Common myeloid progenitor, CD34-positive (primary cell): ENCODE results near the gene PDGFRB.

Source experiments
- CTCF ChIA-PET: fragments of 350-600 bp; sonication (Branson Sonifier 250); formaldehyde crosslinking; loops from one replicate; lab custom pipeline; 2021; ENCODE audit warnings: antibody characterized with exemption; lab: Charles Lee
- POLR2A ChIA-PET: fragments of 350-600 bp; sonication (Branson Sonifier 250); formaldehyde crosslinking; loops from one replicate; lab custom pipeline; 2021; ENCODE audit warnings: antibody characterized with exemption; lab: Charles Lee
- DNase-seq, 3 donors: peaks; one replicate each; pipeline versions ENCODE4 v3.0.0 to v3.0.0-alpha.2; 2013
- H3K27ac ChIP-seq, 2 experiments: 1 replicate in 1 of 2; 2 replicates in 1 of 2; pipeline ENCODE4 v1.7.0; 2013; ENCODE audit warnings: inconsistent platforms in 2 of 2, low read length in 2 of 2, mild to moderate bottlenecking in 2 of 2, low read depth in 1 of 2, moderate library complexity in 1 of 2; ENCODE audit not compliant: severe bottlenecking in 2 of 2, insufficient read depth in 1 of 2, poor library complexity in 1 of 2
- H3K27me3 ChIP-seq, 5 experiments: replicated peaks in 2 of 5; 1 replicate in 3 of 5; 2 replicates in 2 of 5; pipeline versions ENCODE4 v1.6.1 to v1.7.0; 2013; ENCODE audit warnings: low read length in 4 of 5, mild to moderate bottlenecking in 2 of 5, moderate library complexity in 2 of 5, inconsistent platforms in 1 of 5; ENCODE audit not compliant: insufficient read depth in 5 of 5, control insufficient read depth in 4 of 5
- H3K36me3 ChIP-seq, 4 experiments: 1 replicate in 2 of 4; 2 replicates in 2 of 4; pipeline versions ENCODE4 v1.6.1 to v1.7.0; 2013; ENCODE audit warnings: low read length in 3 of 4, control low read depth in 1 of 4, mild to moderate bottlenecking in 1 of 4; ENCODE audit not compliant: control insufficient read depth in 4 of 4, insufficient read depth in 4 of 4
- H3K4me1 ChIP-seq, 4 experiments: 1 replicate in 3 of 4; 2 replicates in 1 of 4; pipeline versions ENCODE4 v1.6.1 to v1.7.1; 2013; ENCODE audit warnings: low read length in 3 of 4, mild to moderate bottlenecking in 3 of 4, control low read depth in 1 of 4, inconsistent platforms in 1 of 4, moderate library complexity in 1 of 4; ENCODE audit not compliant: control insufficient read depth in 4 of 4, insufficient read depth in 4 of 4; ENCODE audit errors: control extremely low read depth in 1 of 4
- H3K4me3 ChIP-seq, 7 experiments: 1 replicate in 4 of 7; 2 replicates in 3 of 7; pipeline versions ENCODE4 v1.5.1 to v1.7.0; 2013; ENCODE audit warnings: mild to moderate bottlenecking in 7 of 7, low read length in 6 of 7, moderate library complexity in 6 of 7, inconsistent platforms in 2 of 7, low read depth in 2 of 7, control low read depth in 1 of 7; ENCODE audit not compliant: insufficient read depth in 4 of 7, control insufficient read depth in 1 of 7; ENCODE audit errors: extremely low read depth in 1 of 7
- H3K9me3 ChIP-seq, 5 experiments: 1 replicate in 4 of 5; 2 replicates in 1 of 5; pipeline versions ENCODE4 v1.6.1 to v1.7.1; 2013; ENCODE audit warnings: low read length in 4 of 5, mild to moderate bottlenecking in 2 of 5, inconsistent platforms in 1 of 5, low read depth in 1 of 5, moderate library complexity in 1 of 5; ENCODE audit not compliant: control insufficient read depth in 4 of 5, insufficient read depth in 2 of 5; ENCODE audit errors: control extremely low read depth in 1 of 5
- WGBS: methylation state at CpG from one replicate; pipeline ENCODE4 v1.1.5; 2013; ENCODE audit not compliant: insufficient coverage; 5-methylcytosine and 5-hydroxymethylcytosine counted together

PDGFRB gene

DNA sequence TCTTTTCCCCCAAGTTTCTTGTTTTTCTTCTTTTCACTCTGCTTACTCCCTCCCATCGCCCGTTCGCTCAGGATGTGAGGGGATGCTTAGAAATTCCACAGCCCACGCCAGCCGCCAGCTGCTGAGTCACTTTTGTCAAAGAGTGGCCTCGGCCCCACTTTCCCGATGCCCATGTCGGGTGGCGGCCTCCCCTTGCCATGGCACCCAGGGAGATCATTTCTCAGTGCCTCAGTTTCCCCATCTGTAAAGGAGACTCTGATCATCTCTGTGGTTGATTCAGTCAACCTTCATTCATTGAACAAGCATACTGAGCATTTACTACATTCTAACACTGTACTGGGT lies 353 bp upstream of the PDGFRB start:
- Histone ChIP-seq H3K4me1 (peaks cover 0 to 28% (median 12%) of the 10 kb centered on the region in 4 experiments), H3K4me3 (peak overlapping the region; percentile 9 to 77 (median 50)), H3K27ac (no peak overlapping the region), H3K9me3 (no peaks in the 10 kb centered on the region), H3K27me3 (peaks cover 0 to 4% (median 0%) of the 10 kb centered on the region in 5 experiments), H3K36me3 (no peaks in the 10 kb centered on the region)
- POLR2A ChIA-PET = no interaction called here
- 0% methylated on average over 7 of the region's 9 CpGs for WGBS
- no peak for DNase-seq
- CTCF ChIA-PET = interaction anchor here (0.6 to 1.4 kb wide), 5 partner anchors 11 to 62 kb away, joined by 3 to 4 read pairs (median 3); no protein-coding TSS in a partner anchor

DNA sequence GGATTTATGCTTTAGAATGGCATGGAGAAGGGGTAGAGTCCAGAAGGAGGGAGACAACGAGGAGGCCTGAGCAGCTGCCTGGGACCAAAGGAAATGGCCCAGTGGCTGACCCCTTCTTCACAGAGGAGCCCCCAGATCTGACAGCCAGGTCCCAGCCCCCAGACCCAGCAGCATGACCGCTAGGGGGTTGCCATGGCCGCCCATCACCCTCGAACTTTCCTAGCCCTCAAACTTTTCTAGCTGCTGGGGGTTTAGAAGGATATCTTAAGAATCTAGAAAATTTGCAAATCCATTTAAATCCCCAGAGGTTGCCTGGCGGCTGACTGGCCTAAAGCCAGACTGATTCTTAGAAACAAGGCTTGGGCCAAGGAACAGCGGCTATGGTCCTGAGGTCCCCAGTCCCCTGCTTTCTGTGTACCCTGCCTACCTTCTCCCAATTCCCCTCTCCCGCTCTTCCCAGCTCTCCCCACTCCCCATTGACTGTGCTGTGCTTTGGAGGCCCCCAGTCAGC lies 972 bp downstream of the PDGFRB start:
- H3K4me3 ChIP-seq = no peak overlapping the region
- ChIA-PET POLR2A (no interaction called here), CTCF (interaction anchor here (0.9 to 2.7 kb wide), 11 partner anchors 13 to 107 kb away, joined by 3 to 10 read pairs (median 3); no protein-coding TSS in a partner anchor)
- no peaks in the 10 kb centered on the region for H3K36me3 ChIP-seq
- no peak for DNase-seq
- no peak overlapping the region for H3K27ac ChIP-seq
- peaks cover 0 to 2% (median 0%) of the 10 kb centered on the region in 5 experiments for H3K27me3 ChIP-seq
- no peaks in the 10 kb centered on the region for H3K9me3 ChIP-seq
- H3K4me1 ChIP-seq = peaks cover 0 to 25% (median 11%) of the 10 kb centered on the region in 4 experiments
- WGBS = 90% methylated on average over 3 of the region's 7 CpGs

DNA sequence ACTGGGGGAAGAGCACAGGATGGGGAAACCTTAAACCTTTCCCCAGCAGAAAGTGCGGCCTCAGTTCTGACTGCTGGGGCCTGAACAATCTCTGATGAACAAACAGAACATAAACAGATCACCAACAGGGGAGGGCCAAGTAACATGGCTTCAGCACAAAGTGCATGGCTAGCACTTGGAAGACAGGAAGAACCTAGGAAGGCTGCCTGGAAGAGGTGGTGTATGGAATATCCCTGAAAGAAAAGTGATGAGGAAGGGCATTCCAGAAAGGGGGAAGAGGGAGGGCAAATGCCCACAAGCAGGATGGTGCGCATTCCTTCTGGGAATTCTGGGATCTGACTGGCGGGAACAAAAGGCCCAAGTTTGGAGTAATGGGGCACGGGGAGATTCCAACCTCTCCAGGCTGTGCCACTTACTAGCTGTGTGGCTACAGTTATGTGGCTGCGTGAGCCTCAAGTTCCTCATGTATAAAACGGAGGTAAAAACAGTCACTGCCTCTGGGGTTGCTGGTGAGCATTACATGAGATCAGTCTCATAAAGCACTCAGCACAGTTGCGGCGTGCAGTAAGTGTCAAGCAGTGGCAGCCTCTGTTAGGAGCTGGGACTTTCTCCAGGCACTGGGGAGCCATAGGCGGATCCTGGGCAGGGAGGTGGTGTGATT lies 1.6 kb downstream of the PDGFRB start:
- no peaks in the 10 kb centered on the region for H3K36me3 ChIP-seq
- DNase-seq = peak; percentile 23 to 81 (median 70)
- H3K4me1 ChIP-seq = peaks cover 0 to 30% (median 10%) of the 10 kb centered on the region in 4 experiments
- peaks cover 0 to 2% (median 0%) of the 10 kb centered on the region in 5 experiments for H3K27me3 ChIP-seq
- H3K4me3 ChIP-seq = no peak overlapping the region
- ChIA-PET POLR2A (interaction anchor here (0.5 kb wide), 1 partner anchor 443 kb away, joined by 3 read pairs; no protein-coding TSS in a partner anchor), CTCF (interaction anchor here (0.9 to 2.7 kb wide), 9 partner anchors 13 to 108 kb away, joined by 3 to 10 read pairs (median 3); no protein-coding TSS in a partner anchor)
- 73% methylated on average over 8 of the region's 9 CpGs for WGBS
- H3K9me3 ChIP-seq = no peaks in the 10 kb centered on the region
- H3K27ac ChIP-seq = no peak overlapping the region

DNA sequence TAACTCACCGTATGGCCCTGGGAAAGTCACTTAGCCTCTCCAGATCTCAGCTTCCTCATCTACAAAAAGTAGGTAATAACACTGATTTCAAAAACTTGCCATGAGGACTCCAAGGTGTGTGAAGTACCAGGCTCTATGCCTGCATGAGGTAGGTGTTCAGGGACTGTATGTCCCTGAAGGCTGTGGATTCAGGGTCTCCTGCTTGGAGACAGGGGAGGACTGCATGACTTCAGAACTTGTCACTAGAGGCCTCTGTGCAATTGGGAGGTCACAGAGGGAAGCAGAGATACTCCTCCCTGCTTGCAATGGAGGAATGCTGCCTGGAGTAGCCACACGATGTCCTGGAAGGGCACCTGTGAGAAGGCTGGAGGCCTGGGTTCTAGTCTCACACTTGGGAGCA lies 2.2 kb downstream of the PDGFRB start:
- no peak overlapping the region for H3K27ac ChIP-seq
- ChIA-PET CTCF (interaction anchor here (1.0 to 2.7 kb wide), 8 partner anchors 12 to 197 kb away, joined by 3 to 10 read pairs (median 4); no protein-coding TSS in a partner anchor), POLR2A (interaction anchor here (0.5 kb wide), 1 partner anchor 444 kb away, joined by 3 read pairs; no protein-coding TSS in a partner anchor)
- no peak for DNase-seq
- no peaks in the 10 kb centered on the region for H3K36me3 ChIP-seq
- 92% methylated on average over 2 of the region's 2 CpGs for WGBS
- peaks cover 0 to 28% (median 10%) of the 10 kb centered on the region in 4 experiments for H3K4me1 ChIP-seq
- no peaks in the 10 kb centered on the region for H3K9me3 ChIP-seq
- no peaks in the 10 kb centered on the region for H3K27me3 ChIP-seq
- H3K4me3 ChIP-seq = no peak overlapping the region

DNA sequence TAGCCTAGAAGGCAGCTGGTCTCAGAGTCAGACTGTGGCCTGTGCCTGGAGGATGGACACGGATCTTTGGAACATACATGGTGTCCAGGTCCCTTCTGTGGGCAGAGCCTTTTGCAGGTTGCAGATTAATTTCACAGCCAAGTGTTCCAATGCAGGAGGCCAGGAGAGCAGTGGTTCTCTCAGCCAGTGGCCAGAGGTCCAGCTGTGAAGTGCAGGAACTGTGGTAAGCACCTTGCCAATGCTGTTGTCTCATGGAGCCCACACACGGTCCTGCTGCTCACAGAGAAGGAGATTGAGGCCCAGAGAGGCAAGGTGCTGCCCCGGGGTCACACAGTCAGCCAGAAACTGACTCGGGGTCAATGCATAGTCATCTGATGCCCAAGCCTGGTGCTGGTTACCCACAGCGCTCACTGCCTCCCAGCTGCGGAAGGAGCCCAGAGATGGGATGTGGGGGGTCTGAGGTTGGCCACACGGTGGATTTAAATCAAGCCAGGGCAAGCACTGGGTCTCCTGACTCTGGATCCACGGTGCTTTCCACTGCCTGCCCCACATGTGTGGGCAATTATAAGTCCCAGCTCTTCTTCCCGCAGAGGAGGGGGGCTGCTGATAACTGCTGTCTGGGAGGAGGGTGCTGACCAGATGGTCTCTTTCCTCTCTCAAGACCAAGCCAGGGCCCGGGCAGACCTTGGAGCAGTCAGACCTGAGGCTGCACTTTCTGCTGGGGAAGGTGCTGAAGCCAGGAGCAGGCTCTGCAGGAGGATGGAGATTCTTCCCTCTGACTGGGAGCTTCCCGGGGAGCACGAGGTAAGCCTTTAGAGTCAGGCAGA lies 2.8 kb downstream of the PDGFRB start:
- Histone ChIP-seq H3K27me3 (no peaks in the 10 kb centered on the region), H3K27ac (no peak overlapping the region), H3K4me1 (peaks cover 0 to 28% (median 10%) of the 10 kb centered on the region in 4 experiments), H3K36me3 (no peaks in the 10 kb centered on the region), H3K9me3 (no peaks in the 10 kb centered on the region), H3K4me3 (no peak overlapping the region)
- CTCF ChIA-PET = interaction anchor here (1.2 to 2.7 kb wide), 6 partner anchors 13 to 197 kb away, joined by 3 to 10 read pairs (median 5); no protein-coding TSS in a partner anchor
- POLR2A ChIA-PET = no interaction called here
- 96% methylated on average over 12 of the region's 12 CpGs for WGBS
- DNase-seq = no peak

DNA sequence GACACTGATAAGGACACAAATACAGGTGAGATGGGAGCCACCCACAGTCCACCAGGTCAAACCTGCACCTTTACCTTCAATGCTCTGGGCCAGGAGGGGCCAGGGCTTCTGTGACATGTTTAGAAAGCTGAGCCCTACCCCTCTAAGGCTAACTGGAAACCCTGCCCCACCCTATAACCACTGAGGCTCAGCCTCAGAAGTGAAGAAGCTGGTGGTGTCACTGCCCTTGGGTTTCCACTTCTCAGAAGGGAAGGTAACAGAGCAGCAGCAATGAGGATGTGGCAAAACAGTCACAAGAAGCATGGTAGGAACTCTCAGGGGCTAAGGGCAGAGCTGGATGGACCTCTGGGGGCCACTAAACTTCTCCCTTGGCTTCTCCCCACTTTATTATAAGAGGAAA lies 6.0 kb downstream of the PDGFRB start:
- no peak overlapping the region for H3K27ac ChIP-seq
- H3K4me1 ChIP-seq = peaks cover 0 to 27% (median 6%) of the 10 kb centered on the region in 4 experiments
- POLR2A ChIA-PET = interaction anchor here (1.5 kb wide), 1 partner anchor 69 kb away, joined by 3 read pairs; no protein-coding TSS in a partner anchor
- CTCF ChIA-PET = interaction anchor here (0.8 to 2.1 kb wide), 5 partner anchors 9 to 49 kb away, joined by 3 to 10 read pairs (median 4); no protein-coding TSS in a partner anchor
- no peak for DNase-seq
- no peak overlapping the region for H3K4me3 ChIP-seq
- no peaks in the 10 kb centered on the region for H3K9me3 ChIP-seq
- no peaks in the 10 kb centered on the region for H3K36me3 ChIP-seq
- H3K27me3 ChIP-seq = no peaks in the 10 kb centered on the region
